Transverse colon (tissue), 4 donors: Measurements from ENCODE around the gene PNISR. TPM values are rescaled to one million over a fixed set of nuclear protein-coding genes. Genes with fewer than 3 reads are reported as not detected.
A peak's percentile ranks its signal among the peaks of the same experiment; 100 is the strongest.

Experiments used
- DNase-seq: peaks from one replicate; pipeline ENCODE4 v3.0.0-alpha.2; 2019
- H3K27ac ChIP-seq, 4 donors: fragments of 200-600 bp; sonication (generic); 2 replicates each; pipeline ENCODE4 v1.5.1; 2016 to 2018; ENCODE audit warnings: inconsistent platforms in 4 of 4
- H3K27me3 ChIP-seq: fragments of 200-600 bp; sonication (generic); 2 replicates; pipeline ENCODE4 v1.5.1; 2017; ENCODE audit warnings: inconsistent platforms
- H3K36me3 ChIP-seq, 4 donors: fragments of 200-600 bp; sonication (generic); 2 replicates each; pipeline ENCODE4 v1.5.1; 2017 to 2019; ENCODE audit warnings: inconsistent platforms in 4 of 4
- H3K4me1 ChIP-seq, 4 donors: fragments of 200-600 bp; sonication (generic); 2 replicates each; pipeline ENCODE4 v1.5.1; 2017 to 2020; ENCODE audit warnings: inconsistent platforms in 4 of 4
- H3K4me3 ChIP-seq, 4 donors: fragments of 200-600 bp; sonication (generic); 1 replicate in 1 of 4; 2 replicates in 3 of 4; pipeline versions ENCODE4 v1.5.1 to v1.6.1; 2017 to 2019; ENCODE audit warnings: inconsistent platforms in 4 of 4
- H3K9me3 ChIP-seq, 2 donors: fragments of 200-600 bp; sonication (generic); 2 replicates each; pipeline ENCODE4 v1.5.1; 2017 to 2019; ENCODE audit warnings: inconsistent platforms in 2 of 2
- EP300 ChIP-seq: sonication (generic); formaldehyde crosslinking; IDR thresholded peaks from one replicate; pipeline ENCODE4 v1.6.1; 2017; ENCODE audit warnings: antibody characterized with exemption, low read depth
- POLR2A ChIP-seq: fragments of 450-650 bp; IDR thresholded peaks from one replicate; pipeline ENCODE4 v1.6.1; 2016; ENCODE audit warnings: antibody characterized with exemption, mild to moderate bottlenecking, moderate library complexity
- POLR2AphosphoS5 ChIP-seq, 3 donors: sonication (generic); formaldehyde crosslinking; IDR thresholded peaks; one replicate each; pipeline ENCODE4 v1.6.1; 2016; ENCODE audit warnings: antibody characterized with exemption in 3 of 3
- WGBS, 2 donors: methylation state at CpG; one replicate each; pipeline ENCODE4 v1.1.5; 2018; ENCODE audit warnings: low coverage in 1 of 2; 5-methylcytosine and 5-hydroxymethylcytosine counted together
- in situ Hi-C, 4 donors: fragments of 200-750 bp; cut with MboI; loops; one replicate each; pipeline versions ENCODE4 v1.15.0 to v1.15.1; 2017; ENCODE audit warnings: low sequenced_read_pairs in 3 of 4, low pct_ligation_motif_present in 1 of 4, low pct_unique_long_range_greater_than_20kb in 1 of 4
- intact Hi-C: fragments of 100-400 bp; cut with DNase I; formaldehyde crosslinking; loops from one replicate; pipeline ENCODE4 v1.15.1; 2023; ENCODE audit warnings: low total_unique reads
- total RNA-seq, 4 donors: library from RNA; depleted of rRNA; stranded (reverse); fragments of >200 nt; gene quantifications; one replicate each; pipeline ENCODE4 v1.1.0, GENCODE V29; 2016
- TF ChIP-seq, protein P1 (sequence below), 5 experiments: fragments of 200-600 bp in 3 of 5; fragments of 450-650 bp in 2 of 5; sonication (generic) in 3 of 5; IDR thresholded peaks; 1 replicate in 2 of 5; 2 replicates in 3 of 5; pipeline ENCODE4 v1.5.1; 2016 to 2017; ENCODE audit warnings: antibody characterized with exemption in 5 of 5, inconsistent platforms in 3 of 5, mild to moderate bottlenecking in 2 of 5, moderate library complexity in 1 of 5

Gene PNISR
- total RNA-seq, 4 donors from 2014 or later, result 118 to 374 (median 219) TPM

GRCh38 chr6:99353126-99353525, 72.0 kb downstream of the PNISR start:
- H3K4me1 ChIP-seq, result peaks cover 0 to 13% (median 4%) of the 10 kb centered on the region in 4 donors
- TF ChIP-seq POLR2A (no peak), EP300 (no peak), POLR2AphosphoS5 (IDR thresholded peaks at IDR 0.05) (no peak)
- TF ChIP-seq, protein P1, sequence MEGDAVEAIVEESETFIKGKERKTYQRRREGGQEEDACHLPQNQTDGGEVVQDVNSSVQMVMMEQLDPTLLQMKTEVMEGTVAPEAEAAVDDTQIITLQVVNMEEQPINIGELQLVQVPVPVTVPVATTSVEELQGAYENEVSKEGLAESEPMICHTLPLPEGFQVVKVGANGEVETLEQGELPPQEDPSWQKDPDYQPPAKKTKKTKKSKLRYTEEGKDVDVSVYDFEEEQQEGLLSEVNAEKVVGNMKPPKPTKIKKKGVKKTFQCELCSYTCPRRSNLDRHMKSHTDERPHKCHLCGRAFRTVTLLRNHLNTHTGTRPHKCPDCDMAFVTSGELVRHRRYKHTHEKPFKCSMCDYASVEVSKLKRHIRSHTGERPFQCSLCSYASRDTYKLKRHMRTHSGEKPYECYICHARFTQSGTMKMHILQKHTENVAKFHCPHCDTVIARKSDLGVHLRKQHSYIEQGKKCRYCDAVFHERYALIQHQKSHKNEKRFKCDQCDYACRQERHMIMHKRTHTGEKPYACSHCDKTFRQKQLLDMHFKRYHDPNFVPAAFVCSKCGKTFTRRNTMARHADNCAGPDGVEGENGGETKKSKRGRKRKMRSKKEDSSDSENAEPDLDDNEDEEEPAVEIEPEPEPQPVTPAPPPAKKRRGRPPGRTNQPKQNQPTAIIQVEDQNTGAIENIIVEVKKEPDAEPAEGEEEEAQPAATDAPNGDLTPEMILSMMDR (IDR thresholded peaks at IDR 0.05), result no peak
- no peaks in the 10 kb centered on the region for H3K9me3 ChIP-seq
- in situ Hi-C loops, result no loop called here
- H3K27me3 ChIP-seq, result peaks cover 36% of the 10 kb centered on the region
- no peak for DNase-seq
- H3K27ac ChIP-seq, result no peak overlapping the region
- WGBS, 2 donors, result 83 to 85% methylated on average over 8 to 9 of the region's 9 CpGs
- intact Hi-C loops, result no loop called here
- H3K4me3 ChIP-seq, result no peak overlapping the region
- no peaks in the 10 kb centered on the region for H3K36me3 ChIP-seq

- H3K36me3 ChIP-seq, result no peaks in the 10 kb centered on the region
- WGBS, 2 donors, result 7 to 31% methylated on average over 7 to 10 of the region's 10 CpGs
- peaks cover 0 to 13% (median 4%) of the 10 kb centered on the region in 4 donors for H3K4me1 ChIP-seq
- TF ChIP-seq, protein P1 (IDR thresholded peaks at IDR 0.05), result no peak
- TF ChIP-seq EP300 (no peak), POLR2A (no peak), POLR2AphosphoS5 (IDR thresholded peaks at IDR 0.05) (no peak)
- peak overlapping the region in 1 of 4 donors; percentile 78 for H3K27ac ChIP-seq
- in situ Hi-C loops, result no loop called here
- DNase-seq, result no peak
- H3K9me3 ChIP-seq, result no peaks in the 10 kb centered on the region
- peaks cover 36% of the 10 kb centered on the region for H3K27me3 ChIP-seq
- intact Hi-C loops, result no loop called here
- H3K4me3 ChIP-seq, result peak overlapping the region in 2 of 4 donors; percentile 55 to 68
These were observed 74.5 kb downstream of the PNISR start for GRCh38 chr6:99350573-99350972.

DNA sequence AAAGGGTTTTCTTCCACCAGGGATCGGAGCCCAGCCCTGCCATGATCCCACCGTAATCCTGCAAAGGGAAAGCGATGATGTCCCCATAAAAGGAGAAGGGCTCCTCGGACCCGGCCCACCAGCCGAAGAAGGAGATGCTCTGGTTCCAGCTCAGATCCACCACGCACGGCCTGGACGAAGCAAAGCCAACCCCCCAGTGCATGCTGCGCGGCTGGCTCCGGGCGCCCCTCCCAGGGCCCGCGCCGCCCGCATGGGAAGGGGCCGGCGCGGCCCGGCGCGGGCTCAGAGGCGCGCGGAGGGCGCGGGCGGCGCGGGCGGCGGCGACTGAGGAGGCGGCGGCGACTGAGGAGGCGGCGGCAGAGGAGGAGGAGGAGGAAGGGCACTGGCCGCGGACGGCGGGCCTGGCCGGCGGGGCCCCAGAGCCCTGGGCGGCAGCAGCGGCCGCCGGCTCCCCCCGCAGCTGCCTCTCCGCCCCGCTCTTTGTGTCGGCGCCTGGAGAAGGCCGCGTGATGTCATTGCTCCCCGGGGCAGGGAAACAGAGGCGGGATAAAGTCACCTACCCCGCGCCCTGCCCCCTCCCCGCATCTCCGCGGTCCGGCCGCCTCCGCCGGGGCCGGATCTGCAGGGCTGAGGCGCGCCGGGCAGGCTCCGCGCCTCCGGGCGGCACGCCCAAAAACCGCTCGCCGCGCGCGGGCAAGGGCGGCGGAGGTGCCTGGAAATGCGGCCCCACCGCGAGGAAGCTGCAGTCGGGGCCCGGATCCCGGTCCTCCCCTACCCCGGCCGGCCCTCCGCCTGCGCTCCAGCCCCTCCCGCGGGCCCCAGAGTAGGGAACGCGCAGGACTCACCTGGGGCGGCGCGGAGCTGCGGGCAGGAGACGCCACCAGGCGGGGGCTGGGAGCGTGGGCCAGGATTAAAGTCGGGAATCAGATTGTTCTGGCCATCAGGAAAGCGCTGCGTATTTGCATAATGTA, 75.7 kb downstream of the PNISR start, which contains the start of gene FAXC:
Gene FAXC, minus strand, starts transcription at position 504 of the 971 bp plus-strand sequence. Its CDS starts 302 bp downstream, at position 202.
- in situ Hi-C loops (no loop called here), intact Hi-C loops (no loop called here)
- Histone ChIP-seq H3K4me3 (peak within 1 kb of the TSS; percentile 55 to 70 (median 66)), H3K36me3 (no peaks in the 10 kb centered on the region), H3K27me3 (peaks cover 36% of the 10 kb centered on the region), H3K27ac (peak within 1 kb of the TSS; percentile 71 to 87 (median 80)), H3K9me3 (no peaks in the 10 kb centered on the region), H3K4me1 (peaks cover 0 to 13% (median 4%) of the 10 kb centered on the region in 4 donors)
- WGBS, 2 donors, result 1% methylated on average over 72 of the region's 108 CpGs; no CpG with 5 or more reads in 1 of the 2 donors
- peak; percentile 29 for DNase-seq
- TF ChIP-seq, protein P1 (IDR thresholded peaks at IDR 0.05), result peak in 4 of 5 experiments; percentile 17 to 30 (median 24)
- TF ChIP-seq POLR2A (no peak), EP300 (no peak)
